Retinal pigment epithelial cell (primary cell): Measurements from ENCODE around the gene ALX4.
A peak's percentile ranks its signal among the peaks of the same experiment; 100 is the strongest.

Source experiments
- DNase-seq: peaks from one replicate; pipeline ENCODE4 v3.0.0-alpha.2; 2010; ENCODE audit warnings: low read depth
- H3K4me3 ChIP-seq: 2 replicates; pipeline ENCODE4 v1.5.1; 2011; ENCODE audit warnings: mild to moderate bottlenecking, low read length, control low read depth, moderate library complexity
- CTCF ChIP-seq: conservative IDR thresholded peaks from 2 replicates; pipeline ENCODE4 v1.5.1; 2011; ENCODE audit warnings: low read depth, low read length, control low read depth, inconsistent platforms

ALX4 gene

GRCh38 chr11:44329472-44330230 is 19.7 kb upstream of the ALX4 start:
- no peak for DNase-seq
- H3K4me3 ChIP-seq = no peak overlapping the region
- no peak for TF ChIP-seq CTCF

- no peak for DNase-seq
- H3K4me3 ChIP-seq = no peak overlapping the region
- no peak for TF ChIP-seq CTCF
Measured at GRCh38 chr11:44328138-44328660, 18.3 kb upstream of the ALX4 start.

GRCh38 chr11:44327730-44328129 is 17.8 kb upstream of the ALX4 start:
- TF ChIP-seq CTCF = peak; percentile 9
- H3K4me3 ChIP-seq = no peak overlapping the region
- no peak for DNase-seq

- no peak overlapping the region for H3K4me3 ChIP-seq
- TF ChIP-seq CTCF = peak; percentile 30
- DNase-seq = no peak
Measured at GRCh38 chr11:44326615-44327475, 16.9 kb upstream of the ALX4 start.

DNA sequence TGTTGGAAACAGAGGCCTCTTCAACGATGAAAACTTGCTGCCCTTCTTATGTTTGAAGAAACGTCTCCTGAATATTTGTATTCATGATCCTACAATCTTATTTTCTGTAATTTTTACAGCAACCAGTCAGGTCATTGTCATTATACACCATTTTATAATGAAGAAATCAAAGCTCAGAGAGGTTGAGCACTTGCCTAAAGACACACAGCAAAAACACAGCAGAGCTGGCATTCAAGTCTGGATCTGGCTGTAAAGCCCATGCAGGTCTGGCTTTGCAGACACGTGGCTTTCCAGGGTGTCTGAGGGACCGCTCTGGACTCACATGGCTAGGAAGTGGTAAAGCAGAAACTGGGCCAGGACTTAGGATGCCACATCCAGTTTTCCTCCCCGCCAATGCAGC is 15.8 kb upstream of the ALX4 start:
- no peak overlapping the region for H3K4me3 ChIP-seq
- TF ChIP-seq CTCF = no peak
- no peak for DNase-seq

- no peak for TF ChIP-seq CTCF
- no peak overlapping the region for H3K4me3 ChIP-seq
- no peak for DNase-seq
Measured at GRCh38 chr11:44324749-44325525, 15.0 kb upstream of the ALX4 start.
